ENCODE data around the gene DNAJA3. TPM values are rescaled to one million over a fixed set of nuclear protein-coding genes. Genes with fewer than 3 reads are reported as not detected.

Gene DNAJA3
- total RNA-seq, 1 experiment from 2014 or later: 58.9 TPM

GRCh38 chr16:4408323-4408690, 17.4 kb upstream of the DNAJA3 start:
- ChIA-PET CTCF (no interaction called here), POLR2A (ENCODE audit: unreplicated experiment) (no interaction called here)
- BruUV-seq (replicated peaks): no TSS peak
- intact Hi-C loops (cut with micrococcal nuclease; ENCODE audit: unreplicated experiment): no loop called here
- TF ChIP-seq EZH2 (IDR thresholded peaks at IDR 0.05; ENCODE audit: low read depth) (no peak), CTCF (conservative IDR thresholded peaks at IDR 0.05) (no peak)
- Histone ChIP-seq H2AFZ (no peak overlapping the region), H3K4me2 (no peak overlapping the region), H3K79me2 (ENCODE audit: low read depth) (0 out of 2 replicates have a peak, but pooled peaks cover 7% of the 10 kb centered on the region), H3K27ac (no peak overlapping the region), H3K9me2 (ENCODE audit: insufficient read depth) (no peaks in the 10 kb centered on the region), H3F3A (ENCODE audit: insufficient read depth, low read depth) (no peaks in the 10 kb centered on the region), H4K20me1 (ENCODE audit: insufficient read depth) (no peaks in the 10 kb centered on the region), H3K27me3 (ENCODE audit: insufficient read depth, low read depth) (no peaks in the 10 kb centered on the region), H3K4me1 (replicated peaks; ENCODE audit: insufficient read depth) (no peaks in the 10 kb centered on the region), H3K4me3 (no peak overlapping the region), H3K9me3 (ENCODE audit: insufficient read depth, low read depth) (no peaks in the 10 kb centered on the region), H3K36me3 (ENCODE audit: low read depth) (no peaks in the 10 kb centered on the region)
- no peak for DNase-seq

GRCh38 chr16:4409081-4409932, 16.4 kb upstream of the DNAJA3 start:
- BruUV-seq (replicated peaks): no TSS peak
- 0 out of 2 replicates have a peak, but pooled peaks cover 9% of the 10 kb centered on the region for H3K79me2 ChIP-seq (ENCODE audit: low read depth)
- no peaks in the 10 kb centered on the region for H3K9me2 ChIP-seq (ENCODE audit: insufficient read depth)
- H4K20me1 ChIP-seq (ENCODE audit: insufficient read depth): no peaks in the 10 kb centered on the region
- no peak for TF ChIP-seq EZH2 (IDR thresholded peaks at IDR 0.05; ENCODE audit: low read depth)
- TF ChIP-seq CTCF (conservative IDR thresholded peaks at IDR 0.05): no peak; the same call in 1 of the 2 replicates
- H3K4me2 ChIP-seq: no peak overlapping the region
- H3K36me3 ChIP-seq (ENCODE audit: low read depth): no peaks in the 10 kb centered on the region
- ChIA-PET POLR2A (ENCODE audit: unreplicated experiment) (interaction anchor here (0.5 kb wide), 1 partner anchor 741 kb away, joined by 6 read pairs; no protein-coding TSS in a partner anchor), CTCF (no interaction called here)
- no peaks in the 10 kb centered on the region for H3K27me3 ChIP-seq (ENCODE audit: insufficient read depth, low read depth)
- H2AFZ ChIP-seq: no peak overlapping the region
- DNase-seq: no peak
- no peak overlapping the region for H3K27ac ChIP-seq
- H3K4me1 ChIP-seq (replicated peaks; ENCODE audit: insufficient read depth): no peaks in the 10 kb centered on the region
- no peak overlapping the region for H3K4me3 ChIP-seq
- H3F3A ChIP-seq (ENCODE audit: insufficient read depth, low read depth): peaks cover under 1% of the 10 kb centered on the region; the same call in 1 of the 2 replicates
- no peaks in the 10 kb centered on the region for H3K9me3 ChIP-seq (ENCODE audit: insufficient read depth, low read depth)
- intact Hi-C loops (cut with micrococcal nuclease; ENCODE audit: unreplicated experiment): no loop called here

- Histone ChIP-seq H3K36me3 (ENCODE audit: low read depth) (no peaks in the 10 kb centered on the region), H3K4me2 (no peak overlapping the region), H4K20me1 (ENCODE audit: insufficient read depth) (peaks cover 9% of the 10 kb centered on the region; the same call in 1 of the 2 replicates), H3K9me3 (ENCODE audit: insufficient read depth, low read depth) (no peaks in the 10 kb centered on the region), H3K4me1 (replicated peaks; ENCODE audit: insufficient read depth) (peaks cover 6% of the 10 kb centered on the region), H2AFZ (no peak overlapping the region), H3F3A (ENCODE audit: insufficient read depth, low read depth) (peaks cover 12% of the 10 kb centered on the region; the same call in 1 of the 2 replicates), H3K4me3 (no peak overlapping the region), H3K79me2 (ENCODE audit: low read depth) (peaks cover 21% of the 10 kb centered on the region), H3K27ac (no peak overlapping the region), H3K9me2 (ENCODE audit: insufficient read depth) (no peaks in the 10 kb centered on the region), H3K27me3 (ENCODE audit: insufficient read depth, low read depth) (no peaks in the 10 kb centered on the region)
- intact Hi-C loops (cut with micrococcal nuclease; ENCODE audit: unreplicated experiment): loop anchor here (10.0 kb wide), 1 partner anchor 204 kb away; the partner anchor contains the start of gene UBALD1
- no peak for DNase-seq
- ChIA-PET POLR2A (ENCODE audit: unreplicated experiment) (no interaction called here), CTCF (no interaction called here)
- BruUV-seq (replicated peaks): no TSS peak
- TF ChIP-seq CTCF (conservative IDR thresholded peaks at IDR 0.05) (no peak), EZH2 (IDR thresholded peaks at IDR 0.05; ENCODE audit: low read depth) (no peak)
Measured at GRCh38 chr16:4410335-4411075, 15.2 kb upstream of the DNAJA3 start.
